ENCODE data around the gene BEND3. TPM values are rescaled to one million over a fixed set of nuclear protein-coding genes. Genes with fewer than 3 reads are reported as not detected.
"Not testable (repeated sequence)": the region's sequence is repeated elsewhere in the genome, so short reads cannot be mapped to it uniquely, and the experiment has no call there.

Gene BEND3
- polyA plus RNA-seq, 1 donor from 2014 or later, result 5.7 TPM

DNA sequence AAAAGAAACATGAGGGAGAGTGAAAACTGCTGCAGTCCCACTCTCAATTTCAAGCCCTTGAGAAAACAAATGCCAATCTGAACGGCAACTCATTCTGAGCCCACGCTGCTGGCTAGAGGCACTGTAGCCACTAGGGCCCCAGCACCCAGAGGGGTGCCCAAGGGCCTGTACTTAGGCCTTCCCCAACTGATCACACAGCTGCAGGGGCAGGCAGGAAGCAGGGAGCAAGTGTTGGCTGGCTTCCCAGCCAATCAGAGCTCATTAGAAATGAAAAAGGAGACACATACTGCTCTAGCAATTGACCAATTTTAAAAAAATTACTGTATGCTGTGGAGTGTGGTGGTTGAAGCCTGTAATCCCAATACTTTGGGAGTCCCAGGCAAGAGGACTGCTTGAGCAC lies 3.7 kb upstream of the BEND3 start:
- Histone ChIP-seq H3K27me3 (ENCODE audit: insufficient read depth, low read depth, low read length) (no peaks in the 10 kb centered on the region), H3K9me3 (ENCODE audit: low read length) (no peaks in the 10 kb centered on the region), H3K9me2 (ENCODE audit: insufficient read depth, low read length) (no peaks in the 10 kb centered on the region), H3K27ac (ENCODE audit: low read length) (no peak overlapping the region), H3K79me2 (replicated peaks; ENCODE audit: insufficient read depth, low read length) (no peaks in the 10 kb centered on the region), H3K9ac (ENCODE audit: low read length) (no peak overlapping the region), H2AFZ (ENCODE audit: low read depth, low read length) (no peak overlapping the region), H4K20me1 (ENCODE audit: insufficient read depth) (no peaks in the 10 kb centered on the region), H3K4me2 (ENCODE audit: low read length) (no peak overlapping the region), H3F3A (ENCODE audit: insufficient read depth, low read length, poor library complexity, severe bottlenecking) (peaks cover 7% of the 10 kb centered on the region), H3K4me3 (ENCODE audit: low read length) (no peak overlapping the region), H3K36me3 (ENCODE audit: insufficient read depth, low read length) (no peaks in the 10 kb centered on the region)
- TF ChIP-seq RAD21 (conservative IDR thresholded peaks at IDR 0.05), result no peak
- TF ChIP-seq EP300 (conservative IDR thresholded peaks at IDR 0.05; ENCODE audit: poor library complexity, severe bottlenecking), result no peak
- no peak for TF ChIP-seq POLR2AphosphoS5 (IDR thresholded peaks at IDR 0.05)
- no peak for TF ChIP-seq REST (IDR thresholded peaks at IDR 0.05; ENCODE audit: borderline replicate concordance)
- no peak for TF ChIP-seq SMC3 (conservative IDR thresholded peaks at IDR 0.05; ENCODE audit: poor library complexity)
- TF ChIP-seq MXI1 (conservative IDR thresholded peaks at IDR 0.05; ENCODE audit: poor library complexity, severe bottlenecking), result no peak
- TF ChIP-seq, protein P1, sequence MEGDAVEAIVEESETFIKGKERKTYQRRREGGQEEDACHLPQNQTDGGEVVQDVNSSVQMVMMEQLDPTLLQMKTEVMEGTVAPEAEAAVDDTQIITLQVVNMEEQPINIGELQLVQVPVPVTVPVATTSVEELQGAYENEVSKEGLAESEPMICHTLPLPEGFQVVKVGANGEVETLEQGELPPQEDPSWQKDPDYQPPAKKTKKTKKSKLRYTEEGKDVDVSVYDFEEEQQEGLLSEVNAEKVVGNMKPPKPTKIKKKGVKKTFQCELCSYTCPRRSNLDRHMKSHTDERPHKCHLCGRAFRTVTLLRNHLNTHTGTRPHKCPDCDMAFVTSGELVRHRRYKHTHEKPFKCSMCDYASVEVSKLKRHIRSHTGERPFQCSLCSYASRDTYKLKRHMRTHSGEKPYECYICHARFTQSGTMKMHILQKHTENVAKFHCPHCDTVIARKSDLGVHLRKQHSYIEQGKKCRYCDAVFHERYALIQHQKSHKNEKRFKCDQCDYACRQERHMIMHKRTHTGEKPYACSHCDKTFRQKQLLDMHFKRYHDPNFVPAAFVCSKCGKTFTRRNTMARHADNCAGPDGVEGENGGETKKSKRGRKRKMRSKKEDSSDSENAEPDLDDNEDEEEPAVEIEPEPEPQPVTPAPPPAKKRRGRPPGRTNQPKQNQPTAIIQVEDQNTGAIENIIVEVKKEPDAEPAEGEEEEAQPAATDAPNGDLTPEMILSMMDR (IDR thresholded peaks at IDR 0.05; ENCODE audit: poor library complexity, severe bottlenecking), result no peak
- TF ChIP-seq TAF1 (IDR thresholded peaks at IDR 0.05; ENCODE audit: low read depth), result no peak
- TF ChIP-seq EZH2 (IDR thresholded peaks at IDR 0.05; ENCODE audit: borderline replicate concordance, insufficient read depth, low read length, poor library complexity, severe bottlenecking), result no peak

DNA sequence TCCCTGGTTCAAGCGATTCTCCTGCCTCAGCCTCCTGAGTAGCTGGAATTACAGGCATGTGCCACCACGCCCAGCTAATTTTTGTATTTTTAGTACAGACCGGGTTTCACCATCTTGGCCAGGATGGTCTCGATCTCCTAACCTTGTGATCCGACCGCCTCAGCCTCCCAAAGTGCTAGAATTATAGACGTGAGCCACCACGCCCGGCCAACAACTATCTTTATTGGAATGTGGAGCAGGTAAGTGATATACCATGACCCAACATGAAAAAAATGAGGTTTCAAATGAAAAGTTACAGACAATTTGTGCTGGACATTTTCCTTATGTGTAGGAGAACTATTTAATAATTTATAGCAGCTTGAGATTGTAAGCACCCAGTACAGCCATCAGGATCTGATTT lies 3.2 kb upstream of the BEND3 start:
- H3K27me3 ChIP-seq (ENCODE audit: insufficient read depth, low read depth, low read length); H3K9me3 ChIP-seq (ENCODE audit: low read length); H3K9me2 ChIP-seq (ENCODE audit: insufficient read depth, low read length); H2AFZ ChIP-seq (ENCODE audit: low read depth, low read length); H3F3A ChIP-seq (ENCODE audit: insufficient read depth, low read length, poor library complexity, severe bottlenecking); H3K36me3 ChIP-seq (ENCODE audit: insufficient read depth, low read length); H3K79me2 ChIP-seq (replicated peaks; ENCODE audit: insufficient read depth, low read length); H3K27ac ChIP-seq (ENCODE audit: low read length); H3K4me3 ChIP-seq (ENCODE audit: low read length); H4K20me1 ChIP-seq (ENCODE audit: insufficient read depth); H3K9ac ChIP-seq (ENCODE audit: low read length); H3K4me2 ChIP-seq (ENCODE audit: low read length): not testable (repeated sequence)

- H3K9me3 ChIP-seq (ENCODE audit: low read length), result no peaks in the 10 kb centered on the region
- peak overlapping the region; percentile 97 for H3K4me2 ChIP-seq (ENCODE audit: low read length)
- no peaks in the 10 kb centered on the region for H3K9me2 ChIP-seq (ENCODE audit: insufficient read depth, low read length)
- peak overlapping the region; percentile 77 for H3K9ac ChIP-seq (ENCODE audit: low read length)
- H3K27ac ChIP-seq (ENCODE audit: low read length), result peak overlapping the region; percentile 86
- H3K4me3 ChIP-seq (ENCODE audit: low read length), result peak overlapping the region; percentile 89
- H2AFZ ChIP-seq (ENCODE audit: low read depth, low read length), result no peak overlapping the region
- H4K20me1 ChIP-seq (ENCODE audit: insufficient read depth), result no peaks in the 10 kb centered on the region
- no peaks in the 10 kb centered on the region for H3K27me3 ChIP-seq (ENCODE audit: insufficient read depth, low read depth, low read length)
- TF ChIP-seq RAD21 (conservative IDR thresholded peaks at IDR 0.05) (no peak), EZH2 (IDR thresholded peaks at IDR 0.05; ENCODE audit: borderline replicate concordance, insufficient read depth, low read length, poor library complexity, severe bottlenecking) (no peak), TAF1 (IDR thresholded peaks at IDR 0.05; ENCODE audit: low read depth) (no peak), EP300 (conservative IDR thresholded peaks at IDR 0.05; ENCODE audit: poor library complexity, severe bottlenecking) (no peak), MXI1 (conservative IDR thresholded peaks at IDR 0.05; ENCODE audit: poor library complexity, severe bottlenecking) (no peak), SMC3 (conservative IDR thresholded peaks at IDR 0.05; ENCODE audit: poor library complexity) (no peak)
- TF ChIP-seq, protein P1 (IDR thresholded peaks at IDR 0.05; ENCODE audit: poor library complexity, severe bottlenecking), result no peak
- H3K79me2 ChIP-seq (replicated peaks; ENCODE audit: insufficient read depth, low read length), result peaks cover 6% of the 10 kb centered on the region
- H3F3A ChIP-seq (ENCODE audit: insufficient read depth, low read length, poor library complexity, severe bottlenecking), result peaks cover 7% of the 10 kb centered on the region
- no peaks in the 10 kb centered on the region for H3K36me3 ChIP-seq (ENCODE audit: insufficient read depth, low read length)
These were observed 1.6 kb upstream of the BEND3 start for GRCh38 chr6:107116931-107117330.
